CD4-positive, alpha-beta T cell treated with Interleukin-12 subunit alpha and Interleukin-12 subunit beta, for 1 hour (primary cell): ENCODE results near the gene ATP4A.

ENCODE experiments used
- DNase-seq: peaks from one replicate; pipeline ENCODE4 v3.0.0-alpha.2; 2020

The ATP4A gene

DNA sequence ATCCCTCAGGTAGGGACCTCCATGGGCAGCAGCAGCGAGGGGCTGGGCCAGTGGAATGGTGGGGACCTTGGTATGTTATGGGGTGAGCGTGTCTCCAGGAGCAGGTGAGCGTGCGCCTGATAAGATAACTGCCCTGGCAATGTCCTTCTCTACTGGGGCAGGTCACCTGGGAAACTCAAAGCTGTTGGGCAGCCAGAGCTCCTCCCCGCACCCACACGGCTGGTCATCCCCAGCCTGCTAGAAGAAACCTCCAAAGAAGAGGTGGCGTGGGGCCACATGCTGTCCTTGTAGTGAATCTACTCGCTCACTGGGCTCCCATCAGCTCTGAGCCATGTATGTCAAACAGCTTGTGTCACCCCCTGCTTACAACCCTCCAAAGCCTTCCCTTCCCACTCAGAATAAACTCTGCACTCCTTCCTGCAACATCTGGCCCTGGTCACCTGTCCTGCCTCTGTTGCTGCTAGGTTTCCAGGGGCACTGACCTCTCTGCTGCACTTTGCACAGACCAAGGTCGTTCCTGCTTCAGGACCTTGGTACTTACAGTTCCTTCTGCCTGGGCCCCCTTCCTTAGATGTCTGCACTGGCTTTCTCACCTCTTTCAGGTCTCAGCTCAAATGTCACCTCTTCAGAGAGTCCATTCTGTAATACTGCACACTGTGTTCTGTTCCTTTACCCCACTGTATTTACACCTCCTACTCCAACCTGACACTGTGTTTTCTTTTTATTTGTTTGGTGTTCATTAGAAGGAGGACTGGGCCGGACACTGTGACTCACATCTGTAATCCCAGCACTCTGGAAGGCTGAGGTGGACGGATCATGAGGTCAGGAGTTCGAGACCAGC is 1.8 kb upstream of the ATP4A start:
- DNase-seq = no peak

DNA sequence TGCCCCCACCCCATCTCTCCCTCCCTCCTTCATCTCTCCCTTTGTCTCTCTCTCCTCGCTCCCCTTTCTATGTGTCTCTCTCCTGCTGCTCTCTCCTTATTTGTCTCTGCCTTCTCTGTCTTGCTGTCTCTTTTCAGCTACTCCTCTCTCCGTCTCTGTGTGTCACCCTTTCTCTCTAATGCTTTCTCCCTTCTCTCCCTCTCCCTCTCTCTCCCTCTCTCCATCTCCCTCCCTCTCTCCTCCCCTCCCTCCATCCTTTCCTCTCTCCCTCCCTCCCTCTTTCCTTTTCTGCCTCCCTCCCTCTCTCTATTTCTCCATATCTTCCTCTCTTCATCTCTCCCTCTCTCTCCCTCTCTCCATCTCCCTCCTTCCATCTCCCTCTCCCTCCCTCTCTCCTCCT is 682 bp downstream of the ATP4A start:
- DNase-seq = no peak

DNA sequence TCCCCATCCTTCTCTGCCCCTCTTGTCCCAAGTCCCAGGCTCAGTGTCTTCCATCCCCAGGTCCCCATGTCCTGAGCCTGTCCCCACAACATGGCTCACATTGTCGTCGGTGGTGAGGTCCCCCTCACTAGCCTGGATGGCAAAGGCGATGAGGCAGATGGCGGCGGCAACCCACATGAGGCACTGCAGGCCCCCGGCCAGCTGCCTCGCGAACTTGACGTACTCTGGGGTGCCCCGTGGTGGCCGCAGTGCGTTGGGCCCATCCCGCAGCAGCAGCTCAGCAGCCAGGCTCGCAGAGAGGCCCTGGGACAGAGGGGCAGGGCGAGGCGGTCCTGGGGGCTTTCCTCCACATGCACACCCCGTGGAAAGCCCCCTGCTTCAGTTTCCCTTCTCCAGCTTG is 1.1 kb downstream of the ATP4A start:
- no peak for DNase-seq

DNA sequence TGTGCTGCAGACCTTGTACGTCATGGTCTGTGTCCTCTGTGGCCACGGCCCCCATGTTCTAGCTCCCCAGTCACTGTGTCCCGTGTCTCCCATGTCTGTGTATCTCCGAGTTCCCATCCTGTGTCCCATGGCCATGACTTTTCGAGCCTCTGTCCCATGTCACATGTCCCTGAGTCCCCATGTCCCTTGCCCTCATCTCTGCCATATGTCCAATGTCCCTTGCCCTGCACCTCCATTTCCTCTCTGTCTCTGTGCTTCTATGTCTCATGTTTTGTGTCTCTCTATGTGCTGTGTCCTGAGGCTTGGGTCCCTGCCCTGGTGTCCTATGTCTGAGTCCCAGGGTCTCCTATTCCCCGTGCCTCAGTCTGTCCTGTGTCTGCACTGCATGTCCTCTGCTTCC is 2.0 kb downstream of the ATP4A start:
- DNase-seq = no peak

DNA sequence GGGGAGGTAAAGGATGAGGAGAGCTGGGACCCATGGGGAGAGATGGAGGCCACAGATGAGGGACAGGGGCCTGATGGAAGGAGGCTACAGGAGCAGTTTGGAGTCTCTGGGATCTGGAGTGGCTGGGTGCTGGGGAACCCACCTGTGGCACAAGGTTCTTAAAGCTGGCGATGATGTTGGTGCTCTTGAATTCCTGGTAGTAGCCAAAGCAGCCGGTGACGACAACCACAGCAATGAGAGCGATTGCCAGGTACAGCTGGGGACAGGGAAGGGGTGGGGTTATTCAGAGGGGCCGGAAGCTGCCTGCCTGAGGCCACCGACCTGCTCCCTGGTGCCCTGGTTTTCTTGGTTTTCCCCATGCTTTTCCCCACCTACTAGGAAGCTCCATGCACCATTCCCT is 2.8 kb downstream of the ATP4A start:
- no peak for DNase-seq

DNA sequence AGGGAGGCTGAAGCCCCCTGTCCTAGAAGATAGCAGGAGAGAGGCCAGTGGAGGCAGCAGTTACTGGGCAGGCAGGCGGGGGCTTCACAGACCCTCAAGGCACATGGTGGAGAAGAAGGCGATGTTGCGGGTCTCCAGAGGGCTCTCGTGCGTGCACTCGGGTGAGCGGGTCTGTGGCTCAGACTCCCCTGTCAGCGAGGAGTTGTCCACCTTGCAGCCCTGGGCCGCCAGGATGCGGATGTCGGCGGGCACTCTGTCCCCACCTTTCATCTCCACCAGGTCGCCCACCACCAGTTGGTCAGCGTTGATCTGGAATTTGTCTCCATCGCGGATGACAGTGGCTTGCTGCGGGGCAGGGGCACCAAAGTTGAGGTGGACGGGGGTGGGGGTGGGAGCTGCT is 3.2 kb downstream of the ATP4A start:
- DNase-seq = no peak

DNA sequence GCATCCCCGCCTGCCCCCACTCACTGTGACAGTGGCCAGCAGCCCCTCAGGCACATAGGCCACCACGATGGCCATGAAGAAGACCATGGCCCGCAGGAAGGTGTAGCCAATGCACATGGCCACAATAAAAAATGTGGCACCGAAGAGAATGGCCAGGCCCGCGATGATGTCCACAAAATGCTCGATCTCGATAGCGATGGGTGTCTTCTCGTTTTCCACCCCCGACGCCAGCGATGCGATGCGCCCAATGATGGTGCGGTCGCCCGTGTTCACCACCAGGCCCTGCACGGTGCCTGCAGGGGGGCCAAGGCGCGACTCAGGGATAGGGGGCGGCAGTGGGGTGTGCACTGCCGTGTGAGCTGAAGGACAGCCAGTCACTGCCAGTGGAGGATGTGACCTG is 3.7 kb downstream of the ATP4A start:
- no peak for DNase-seq

DNA sequence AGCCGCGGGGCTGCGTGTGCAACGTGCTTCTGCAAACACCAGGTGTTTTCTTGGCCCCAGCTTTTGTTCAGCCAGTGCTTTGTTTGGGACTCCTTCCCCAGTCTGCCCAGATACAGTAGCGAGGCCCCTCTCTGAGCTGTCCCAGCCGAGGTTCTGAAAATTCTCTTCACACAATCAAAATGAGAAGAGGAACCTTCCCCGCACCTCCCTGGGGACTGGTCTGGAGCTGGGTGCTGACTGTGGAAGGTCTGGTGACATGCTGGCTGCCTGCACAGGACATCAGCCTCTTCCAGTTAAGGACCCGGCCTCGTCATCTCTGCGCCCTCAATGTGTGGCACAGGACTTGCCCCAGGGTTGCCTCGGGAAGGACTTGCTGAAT is 4.2 kb downstream of the ATP4A start:
- DNase-seq = no peak

DNA sequence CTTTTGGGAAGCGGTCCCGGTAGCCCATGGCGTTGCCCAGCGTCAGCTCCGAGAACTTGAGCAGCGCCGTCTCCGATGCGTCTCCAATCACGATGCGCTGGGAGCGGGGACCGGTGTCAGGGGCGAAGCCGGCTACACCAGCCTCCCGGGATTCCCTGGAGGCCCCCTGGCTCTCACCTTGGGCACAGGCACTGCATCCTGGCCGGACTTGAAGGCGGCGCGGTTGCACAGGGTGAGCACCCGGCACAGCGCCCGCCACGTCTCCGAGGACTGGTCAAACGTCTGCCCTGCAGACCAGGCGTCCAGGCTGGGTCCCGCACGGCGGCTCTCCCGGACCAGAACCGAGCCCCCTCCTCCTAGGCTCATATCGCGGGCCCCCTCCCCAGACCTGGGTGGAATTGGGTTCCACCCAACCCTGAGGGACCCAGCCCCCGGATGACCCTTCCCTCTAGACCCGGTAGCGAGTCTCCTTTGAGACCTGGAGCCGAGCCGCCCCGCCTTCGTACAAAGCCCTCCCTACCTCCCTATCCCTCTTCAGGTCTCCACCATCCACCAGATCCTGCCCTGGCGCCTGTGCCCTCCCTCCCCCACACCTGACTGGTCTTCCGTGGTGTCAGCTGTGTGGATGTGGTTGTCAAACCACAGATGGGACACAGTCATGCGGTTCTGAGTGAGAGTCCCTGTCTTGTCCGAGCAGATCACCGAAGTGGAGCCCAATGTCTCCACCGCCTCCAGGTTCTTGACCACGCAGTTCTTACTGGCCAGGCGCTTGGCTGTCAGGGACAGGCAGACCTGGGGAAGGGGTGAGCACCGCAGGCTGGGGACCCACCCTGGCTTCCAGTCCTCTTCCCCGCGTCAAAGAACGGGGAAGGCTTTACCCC is 4.8 kb downstream of the ATP4A start:
- no peak for DNase-seq

DNA sequence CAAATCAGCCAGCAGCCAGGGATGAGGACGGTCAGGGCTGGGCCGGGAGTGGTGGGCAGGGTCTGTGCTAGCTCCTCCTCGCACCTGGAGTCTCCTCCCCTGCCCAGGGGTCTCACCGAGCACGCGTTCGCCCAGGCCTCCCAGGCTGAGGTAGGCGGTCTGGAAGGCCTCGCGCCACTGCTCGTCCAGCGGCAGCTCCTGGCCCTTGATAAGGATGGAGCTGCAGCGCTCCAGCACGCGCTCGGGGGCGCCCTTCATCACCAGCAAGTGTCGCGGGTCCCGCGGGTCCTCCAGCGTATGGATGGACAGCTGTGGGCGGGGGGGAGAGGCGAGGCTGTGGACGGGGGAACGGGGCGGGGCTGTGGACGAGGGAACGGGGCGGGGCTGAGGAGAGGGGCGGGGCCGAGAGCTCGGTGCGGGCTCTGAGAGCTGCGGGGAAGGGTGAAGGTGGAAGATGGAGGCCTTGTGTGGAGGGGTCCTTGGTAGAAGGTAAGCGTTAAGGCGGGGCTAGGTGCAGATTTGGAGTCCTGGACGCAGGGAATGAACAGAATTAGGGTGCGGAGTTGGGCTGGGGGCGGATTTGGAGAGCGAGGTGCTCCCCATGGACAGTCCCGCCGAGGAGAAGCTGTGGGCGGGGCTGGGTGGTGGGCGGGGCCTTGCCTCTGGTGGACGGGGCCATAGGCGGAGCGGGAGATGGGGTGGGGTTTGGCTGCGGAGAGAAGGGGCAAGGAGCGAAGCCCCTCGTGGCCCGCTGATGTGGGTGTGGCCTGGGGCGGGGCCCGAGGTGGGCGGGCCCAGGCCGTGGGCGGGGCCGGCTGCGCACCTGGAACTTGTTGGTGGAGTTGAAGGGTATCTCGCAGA is 5.7 kb downstream of the ATP4A start:
- DNase-seq = peak; percentile 59

DNA sequence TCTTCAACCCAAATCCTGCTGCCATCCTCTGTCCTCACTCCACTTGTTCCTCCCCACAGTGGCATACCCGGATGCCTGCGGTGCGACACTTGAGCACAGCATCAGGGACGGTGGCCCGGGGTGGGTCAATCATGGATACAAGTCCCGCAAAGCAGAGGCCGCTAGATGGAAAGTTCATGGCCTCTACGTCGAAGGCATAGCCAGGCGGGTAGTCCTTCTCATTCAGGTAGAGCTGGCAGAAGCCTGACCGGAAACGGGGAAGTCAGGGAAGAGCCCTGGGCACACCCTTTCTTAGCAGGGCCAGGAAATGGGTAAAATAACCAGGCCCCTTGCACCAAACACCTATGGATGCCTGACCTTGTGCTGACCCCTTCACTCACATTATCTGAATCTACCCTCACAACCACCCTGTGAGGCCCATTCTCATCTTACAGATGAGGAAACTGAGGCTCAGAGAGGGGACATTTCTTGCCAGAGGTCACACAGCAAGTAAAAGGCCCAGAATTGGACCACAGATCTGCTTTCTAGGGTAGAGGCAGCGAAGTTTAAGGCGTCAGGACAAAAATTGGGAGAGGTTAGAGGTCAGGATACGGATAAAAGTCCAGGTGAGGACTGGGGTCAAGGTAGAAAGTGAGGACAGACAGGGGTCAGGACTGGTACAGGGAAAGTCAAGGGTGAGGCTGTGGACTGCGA is 6.5 kb downstream of the ATP4A start:
- no peak for DNase-seq

DNA sequence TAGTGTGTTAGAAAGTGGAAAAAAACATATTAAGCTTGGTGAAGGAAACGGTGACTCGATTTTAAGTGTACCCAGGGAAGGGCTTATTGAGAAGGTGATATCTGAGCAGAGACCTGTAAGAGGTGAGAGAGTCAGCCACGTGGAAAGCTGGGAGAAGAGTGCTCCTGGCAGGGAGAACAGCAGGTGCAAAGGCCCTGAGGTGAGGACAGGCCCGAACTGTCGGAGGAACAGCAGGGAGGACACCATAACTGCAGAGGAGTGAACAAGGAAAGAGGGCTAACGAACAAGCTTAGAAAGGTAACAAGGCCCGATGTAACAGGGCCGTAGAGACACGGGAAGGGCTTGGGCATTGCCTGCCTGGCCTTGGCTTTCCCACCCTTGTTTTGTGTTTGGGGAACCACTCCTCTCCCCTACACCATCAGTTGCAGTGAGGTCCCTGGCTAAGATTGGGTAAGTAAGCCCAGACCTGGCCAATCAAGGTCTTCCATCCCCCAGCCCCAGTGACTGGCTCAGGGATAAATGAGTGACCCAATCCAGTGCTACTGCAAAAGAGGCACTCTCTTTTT is 7.3 kb downstream of the ATP4A start:
- DNase-seq = no peak

DNA sequence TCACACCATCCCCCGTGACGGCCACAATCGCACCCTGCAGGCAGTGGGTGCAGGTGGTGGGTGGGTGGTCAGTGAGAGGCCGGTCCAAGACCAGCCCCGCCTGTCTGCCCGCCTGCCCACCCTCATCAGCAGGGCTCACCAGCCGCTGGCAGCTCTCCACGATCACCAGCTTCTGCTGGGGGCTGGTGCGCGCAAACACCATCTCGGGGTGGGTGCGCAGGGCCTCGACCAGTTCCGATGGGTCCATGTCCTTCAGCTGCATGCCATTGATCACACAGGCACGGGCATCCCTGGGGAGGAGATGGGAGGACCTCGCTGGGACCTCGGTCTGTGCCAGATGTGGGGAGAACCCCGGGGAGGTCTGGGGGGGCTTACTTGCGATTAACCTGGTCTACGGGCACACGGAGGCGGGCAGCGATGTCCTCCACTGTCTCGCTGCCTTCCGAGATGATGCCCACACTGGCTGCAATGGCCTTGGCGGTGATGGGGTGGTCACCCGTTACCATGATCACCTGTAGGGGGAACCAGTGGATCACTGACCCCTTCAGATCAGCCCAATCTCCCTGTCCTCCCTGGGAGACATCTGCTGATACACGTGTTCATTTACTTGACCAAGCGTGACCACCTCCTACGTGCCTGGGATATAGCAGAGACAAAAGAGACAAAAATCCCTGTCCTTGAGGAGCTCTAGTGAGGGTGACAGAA is 8.0 kb downstream of the ATP4A start:
- DNase-seq = no peak

DNA sequence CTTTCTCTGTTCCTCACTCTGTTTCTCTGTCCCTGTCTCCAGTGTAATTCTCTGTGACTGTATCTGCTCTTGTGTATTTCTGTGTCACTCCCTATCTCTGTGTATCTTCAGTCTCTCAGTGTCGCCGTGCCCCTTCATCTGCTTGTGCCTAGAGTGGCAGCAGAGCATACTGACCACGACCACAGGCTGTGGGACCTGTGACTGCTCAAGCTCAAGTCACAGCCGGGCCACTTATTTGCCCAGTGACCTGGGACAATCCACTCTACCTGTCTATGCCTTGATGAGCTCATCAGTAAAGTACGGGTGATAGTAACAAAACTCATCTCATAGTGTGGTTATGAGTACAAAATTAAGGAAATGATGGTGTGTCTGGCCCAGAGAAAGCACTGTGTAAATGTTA is 9.4 kb downstream of the ATP4A start:
- no peak for DNase-seq

DNA sequence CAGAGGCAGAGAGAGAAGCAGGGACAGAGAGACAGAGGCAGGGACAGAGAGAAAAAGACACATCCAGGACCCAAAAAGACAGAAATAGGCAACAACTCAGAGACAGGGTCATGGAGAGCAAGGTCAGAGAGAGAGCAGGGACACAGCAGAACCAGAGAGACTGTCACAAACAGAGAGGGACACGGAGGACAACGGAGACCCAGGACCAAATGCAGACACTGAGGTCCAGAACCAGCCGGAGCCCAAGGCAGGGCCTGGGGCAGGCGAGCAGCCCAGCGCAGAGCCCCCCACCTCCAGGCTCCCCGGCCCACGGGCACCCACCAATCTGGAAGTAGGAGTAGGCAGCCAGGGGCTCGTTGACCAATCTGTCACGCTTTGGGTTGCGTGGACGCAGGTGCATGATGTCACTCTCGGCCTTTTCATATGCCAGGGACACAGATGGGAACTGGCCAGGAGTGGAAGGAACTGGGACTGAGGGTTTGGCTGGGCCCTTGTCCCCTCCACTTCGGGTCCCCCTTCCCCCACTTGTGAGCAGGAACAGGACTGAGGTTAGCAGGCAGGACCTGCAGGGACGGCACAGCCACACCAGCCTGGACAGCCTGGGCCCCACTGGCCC is 10.0 kb downstream of the ATP4A start:
- DNase-seq = no peak

DNA sequence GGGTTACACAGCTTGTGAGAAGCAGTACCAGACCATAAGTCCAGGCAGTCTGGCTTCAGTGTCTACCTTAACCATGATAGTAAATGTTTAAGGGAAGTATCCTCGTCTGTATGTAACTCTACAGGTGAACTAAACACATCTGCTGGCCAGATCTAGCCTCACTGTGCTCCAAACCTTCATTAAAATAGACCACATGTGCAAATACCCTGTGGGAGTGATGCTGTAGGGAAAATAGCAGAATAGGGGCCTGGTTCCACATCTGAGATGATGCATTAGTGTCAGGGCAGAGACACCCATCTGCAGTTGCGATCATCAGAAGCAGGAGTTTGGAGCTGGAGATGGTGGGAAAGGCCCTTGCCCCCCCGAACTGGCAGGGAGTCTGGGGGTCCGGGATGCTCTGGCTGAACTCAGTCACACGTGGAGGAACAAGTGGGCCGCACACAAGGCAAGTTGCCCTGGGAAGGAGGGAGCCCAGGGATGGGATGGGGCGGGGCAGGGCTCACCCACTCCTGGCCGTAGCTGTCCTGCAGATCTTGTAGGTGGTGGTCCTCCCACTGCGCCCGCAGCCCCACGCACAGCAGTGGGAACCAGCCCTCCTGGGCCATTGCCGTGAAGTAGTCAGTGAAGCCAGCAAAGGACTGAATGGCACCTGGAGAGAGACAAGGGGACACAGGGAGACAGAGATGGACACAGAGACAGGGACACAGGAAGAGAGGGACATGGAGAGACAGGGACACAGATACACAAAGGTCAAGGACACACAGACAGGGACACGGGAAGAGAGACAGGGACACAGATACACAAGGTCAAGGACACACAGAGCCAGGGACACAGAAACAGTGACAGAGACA is 10.7 kb downstream of the ATP4A start:
- no peak for DNase-seq

DNA sequence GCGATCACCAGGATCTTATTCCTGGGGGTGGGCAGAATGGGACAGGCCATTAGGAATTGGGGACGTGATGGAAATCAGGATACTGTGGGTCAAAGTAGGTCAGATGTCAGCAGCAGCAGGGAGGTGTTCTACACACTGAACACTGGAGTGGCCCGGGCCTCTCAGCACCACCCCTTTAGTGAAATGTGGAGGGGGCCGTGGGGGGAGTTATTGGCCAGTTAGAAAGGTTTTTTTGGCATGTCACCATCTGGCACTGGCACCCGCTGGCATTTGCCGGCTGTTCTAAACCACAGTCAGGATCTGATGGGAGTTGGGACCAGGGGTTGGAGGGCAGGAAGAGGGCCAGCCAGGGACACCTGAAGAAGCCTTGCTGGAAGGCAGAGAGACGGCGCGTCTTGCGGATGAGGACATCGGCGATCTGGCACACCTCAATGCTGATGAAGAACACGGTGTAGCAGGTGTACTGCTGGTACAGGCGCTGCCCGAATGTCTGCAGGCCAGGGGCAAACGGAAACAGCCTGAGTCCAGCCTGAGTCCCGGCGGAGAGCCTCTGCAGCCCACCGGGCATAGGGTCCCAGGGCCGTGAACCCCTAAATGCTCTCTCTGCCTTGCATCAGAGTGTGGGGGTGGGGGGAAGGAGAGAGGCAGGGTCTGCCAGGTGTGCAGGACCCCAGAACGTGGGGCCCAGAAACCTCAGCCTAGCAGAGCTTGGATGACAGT is 12.2 kb downstream of the ATP4A start:
- no peak for DNase-seq

DNA sequence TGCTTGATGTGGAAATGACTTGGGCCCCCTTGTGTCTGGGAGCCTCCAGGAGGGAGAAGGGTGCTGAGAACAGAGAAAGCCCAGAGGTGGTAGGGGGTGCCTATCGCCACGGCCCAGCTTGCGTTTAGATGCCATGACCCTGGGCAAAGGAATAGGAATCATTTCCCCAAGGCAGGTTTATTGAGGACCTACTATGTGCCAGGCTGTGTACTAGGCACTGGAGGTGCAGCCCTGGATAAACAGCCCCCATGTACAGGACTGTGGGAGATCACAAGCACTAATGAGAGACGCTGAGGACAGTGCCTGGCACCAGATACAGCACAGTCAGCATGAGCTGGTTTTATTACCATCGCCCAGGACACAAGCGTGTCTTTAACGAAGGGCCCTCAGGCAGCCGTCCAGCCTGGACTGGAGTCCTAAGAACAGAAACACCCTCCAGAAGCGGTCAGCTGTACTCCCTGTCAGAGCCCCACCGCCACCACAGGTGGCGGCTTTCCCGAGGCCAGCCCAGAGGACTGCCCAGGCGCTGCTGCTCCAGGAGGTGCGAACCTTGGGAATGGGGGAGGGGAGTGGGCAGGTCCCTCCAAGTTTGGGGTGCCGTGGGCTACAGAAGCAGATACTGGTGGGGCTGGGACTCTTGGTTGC is 13.5 kb downstream of the ATP4A start:
- no peak for DNase-seq
